ENCODE results near the gene FGD3. TPM values are rescaled to one million over a fixed set of nuclear protein-coding genes. Genes with fewer than 3 reads are reported as not detected.
"Not testable (repeated sequence)": the region's sequence is repeated elsewhere in the genome, so short reads cannot be mapped to it uniquely, and the experiment has no call there.

Gene FGD3
- total RNA-seq, result 10 to 100 TPM; 36.4 to 37.8 TPM

GRCh38 chr9:92947268-92948037 lies at the start of gene FGD3:
Gene FGD3, plus strand, starts transcription at chr9:92947523. Its CDS starts 28,734 bp downstream, at chr9:92976257.
- POLR2A ChIA-PET, result no interaction called here
- CTCF ChIA-PET, result interaction anchor here (0.6 to 1.0 kb wide), 2 partner anchors 104 to 137 kb away, joined by 3 read pairs; no protein-coding TSS in a partner anchor

GRCh38 chr9:92905137-92905536 lies 42.2 kb upstream of the FGD3 start:
- POLR2A ChIA-PET, CTCF ChIA-PET: not testable (repeated sequence)

- POLR2A ChIA-PET, result no interaction called here
- CTCF ChIA-PET, result no interaction called here
Measured at GRCh38 chr9:92911511-92912475, 35.5 kb upstream of the FGD3 start.

- CTCF ChIA-PET, result no interaction called here
- POLR2A ChIA-PET, result no interaction called here
Measured at GRCh38 chr9:92917176-92917800, 30.0 kb upstream of the FGD3 start.

GRCh38 chr9:92920437-92920836 lies 26.9 kb upstream of the FGD3 start:
- CTCF ChIA-PET, result no interaction called here
- POLR2A ChIA-PET, result no interaction called here

GRCh38 chr9:92931606-92932005 lies 15.7 kb upstream of the FGD3 start:
- ChIA-PET CTCF (no interaction called here), POLR2A (no interaction called here)

GRCh38 chr9:92934321-92934720 lies 13.0 kb upstream of the FGD3 start:
- CTCF ChIA-PET, result interaction anchor here (0.6 kb wide), 1 partner anchor 9 kb away, joined by 3 read pairs; no protein-coding TSS in a partner anchor
- POLR2A ChIA-PET, result no interaction called here

- CTCF ChIA-PET, result no interaction called here
- POLR2A ChIA-PET, result no interaction called here
Measured at GRCh38 chr9:92938025-92938424, 9.3 kb upstream of the FGD3 start.

GRCh38 chr9:92941861-92942260 lies 5.5 kb upstream of the FGD3 start:
- CTCF ChIA-PET, result no interaction called here
- POLR2A ChIA-PET, result no interaction called here

GRCh38 chr9:92942688-92943616 lies 4.4 kb upstream of the FGD3 start:
- POLR2A ChIA-PET, result no interaction called here
- CTCF ChIA-PET, result interaction anchor here (0.5 to 0.7 kb wide), 2 partner anchors 9 to 598 kb away, joined by 3 read pairs; no protein-coding TSS in a partner anchor

- POLR2A ChIA-PET, result no interaction called here
- CTCF ChIA-PET, result no interaction called here
Measured at GRCh38 chr9:92944921-92945320, 2.4 kb upstream of the FGD3 start.

GRCh38 chr9:92945796-92946195 lies 1.5 kb upstream of the FGD3 start:
- CTCF ChIA-PET, result no interaction called here
- POLR2A ChIA-PET, result no interaction called here

GRCh38 chr9:92948038-92948534 lies 763 bp downstream of the FGD3 start:
- CTCF ChIA-PET, result interaction anchor here (0.6 to 1.1 kb wide), 3 partner anchors 55 to 136 kb away, joined by 3 to 4 read pairs (median 3); no protein-coding TSS in a partner anchor
- POLR2A ChIA-PET, result no interaction called here

- ChIA-PET CTCF (interaction anchor here (0.6 to 1.1 kb wide), 3 partner anchors 55 to 136 kb away, joined by 3 to 4 read pairs (median 3); no protein-coding TSS in a partner anchor), POLR2A (no interaction called here)
Measured at GRCh38 chr9:92948632-92949031, 1.3 kb downstream of the FGD3 start.

GRCh38 chr9:92949266-92949982 lies 2.1 kb downstream of the FGD3 start:
- POLR2A ChIA-PET, result no interaction called here
- CTCF ChIA-PET, result interaction anchor here (0.6 to 1.1 kb wide), 2 partner anchors 54 to 553 kb away, joined by 3 read pairs; no protein-coding TSS in a partner anchor

GRCh38 chr9:92950359-92950955 lies 3.1 kb downstream of the FGD3 start:
- POLR2A ChIA-PET, result no interaction called here
- CTCF ChIA-PET, result no interaction called here

GRCh38 chr9:92952906-92953610 lies 5.7 kb downstream of the FGD3 start:
- CTCF ChIA-PET, result interaction anchor here (0.7 to 3.8 kb wide), 4 partner anchors 14 to 349 kb away, joined by 3 to 16 read pairs (median 4); no protein-coding TSS in a partner anchor
- POLR2A ChIA-PET, result interaction anchor here (0.7 to 2.2 kb wide), 4 partner anchors 9 to 181 kb away, joined by 3 to 7 read pairs (median 5); partner anchors contain the start of gene NINJ1
